HG03457 (cell line): ENCODE results near the gene CDH2.

ENCODE experiments used
- ATAC-seq: cut with Tn5 transposase; IDR thresholded peaks from one replicate; pipeline ENCODE4 v1.9.1; 2021; ENCODE audit warnings: moderate number of reproducible peaks; ENCODE audit not compliant: unreplicated experiment

The CDH2 gene

GRCh38 chr18:28176948-28177827 is at the start of gene CDH2:
CDH2 (minus strand) TSS chr18:28177130; CDS start chr18:28177022, 108 bp downstream.
- ATAC-seq = no peak

- no peak for ATAC-seq
Measured at GRCh38 chr18:28212060-28212459, 35.1 kb upstream of the CDH2 start.

GRCh38 chr18:28208712-28209265 is 31.9 kb upstream of the CDH2 start:
- ATAC-seq = no peak

GRCh38 chr18:28208268-28208667 is 31.3 kb upstream of the CDH2 start:
- no peak for ATAC-seq

GRCh38 chr18:28204154-28204553 is 27.2 kb upstream of the CDH2 start:
- ATAC-seq = no peak

GRCh38 chr18:28201056-28201455 is 24.1 kb upstream of the CDH2 start:
- ATAC-seq = no peak

GRCh38 chr18:28198620-28199019 is 21.7 kb upstream of the CDH2 start:
- no peak for ATAC-seq

- no peak for ATAC-seq
Measured at GRCh38 chr18:28193177-28193778, 16.3 kb upstream of the CDH2 start.

GRCh38 chr18:28189400-28190239 is 12.7 kb upstream of the CDH2 start:
- no peak for ATAC-seq

GRCh38 chr18:28185121-28185520 is 8.2 kb upstream of the CDH2 start:
- ATAC-seq = no peak

- ATAC-seq = no peak
Measured at GRCh38 chr18:28183418-28184078, 6.6 kb upstream of the CDH2 start.

GRCh38 chr18:28181616-28182015 is 4.7 kb upstream of the CDH2 start:
- no peak for ATAC-seq

GRCh38 chr18:28178720-28179119 is 1.8 kb upstream of the CDH2 start:
- no peak for ATAC-seq

- ATAC-seq = no peak
Measured at GRCh38 chr18:28177828-28178635, 1.1 kb upstream of the CDH2 start.

GRCh38 chr18:28176698-28176947 is 307 bp downstream of the CDH2 start:
- ATAC-seq = no peak

GRCh38 chr18:28175930-28176697 is 816 bp downstream of the CDH2 start:
- no peak for ATAC-seq

GRCh38 chr18:28175150-28175929 is 1.6 kb downstream of the CDH2 start:
- no peak for ATAC-seq

- no peak for ATAC-seq
Measured at GRCh38 chr18:28174181-28174905, 2.6 kb downstream of the CDH2 start.
